Measurements from ENCODE around the gene SLC22A3. TPM values are rescaled to one million over a fixed set of nuclear protein-coding genes. Genes with fewer than 3 reads are reported as not detected.
"Not testable (repeated sequence)": the region's sequence is repeated elsewhere in the genome, so short reads cannot be mapped to it uniquely, and the experiment has no call there.

SLC22A3 gene
- total and polyA plus RNA-seq, 2 of the 4 experiments (the other 2 are of a cell fraction): not detected

GRCh38 chr6:160464744-160465143 is 116.6 kb downstream of the SLC22A3 start:
- ChIA-PET POLR2A (ENCODE audit: unreplicated experiment) (no interaction called here), CTCF (no interaction called here)
- H4K5ac ChIP-seq (ENCODE audit: low read depth, low read length): no peak overlapping the region
- no peak overlapping the region for H2BK120ac ChIP-seq (ENCODE audit: low read depth, low read length)
- H3K9me1 ChIP-seq (ENCODE audit: insufficient read depth, low read length): peaks cover 5% of the 10 kb centered on the region
- no CpG with 5 or more reads among the region's 3 CpGs for WGBS, 2 experiments (ENCODE audit: extremely low coverage in 2 of 2, insufficient read length in 1 of 2)
- H3K27me3 ChIP-seq (ENCODE audit: control insufficient read depth, insufficient read depth, low read length): no peaks in the 10 kb centered on the region
- H2AK5ac ChIP-seq (ENCODE audit: low read depth, low read length): no peak overlapping the region
- dilution Hi-C loops (cut with HindIII; ENCODE audit: low sequenced_read_pairs, unreplicated experiment): no loop called here
- H3K4me2 ChIP-seq (ENCODE audit: low read depth, low read length): no peak overlapping the region
- no peak overlapping the region for H3K23ac ChIP-seq (ENCODE audit: low read depth, low read length)
- H4K8ac ChIP-seq (ENCODE audit: low read depth in 2 of 2, low read length in 2 of 2): no peak overlapping the region
- no peak for DNase-seq
- H3K9ac ChIP-seq (ENCODE audit: low read depth, low read length): no peak overlapping the region
- no peak overlapping the region for H2AK9ac ChIP-seq (replicated peaks; ENCODE audit: low read depth, low read length, poor library complexity)
- H3K4ac ChIP-seq (ENCODE audit: low read depth, low read length): no peak overlapping the region
- no TSS peak for BruUV-seq (replicated peaks)
- no peak overlapping the region for H3K56ac ChIP-seq (ENCODE audit: extremely low read depth, insufficient read depth, low read length)
- no peaks in the 10 kb centered on the region for H3K79me1 ChIP-seq (ENCODE audit: low read depth in 1 of 2, low read length in 2 of 2)
- in situ Hi-C loops (cut with MboI; ENCODE audit: low sequenced_read_pairs): loop anchor here (25.0 kb wide), 1 partner anchor 602 kb away; no protein-coding TSS in a partner anchor
- H4K91ac ChIP-seq (ENCODE audit: insufficient read depth, low read depth, low read length): no peak overlapping the region
- no peak overlapping the region for H2AFZ ChIP-seq (replicated peaks; ENCODE audit: low read length, poor library complexity)
- H3K4me3 ChIP-seq (ENCODE audit: insufficient read depth, low read depth, low read length): no peak overlapping the region
- no peak overlapping the region for H2BK20ac ChIP-seq (ENCODE audit: low read depth, low read length)
- no peaks in the 10 kb centered on the region for H3K36me3 ChIP-seq (ENCODE audit: control insufficient read depth, insufficient read depth, low read length)
- no peak for TF ChIP-seq POLR2A (IDR thresholded peaks at IDR 0.05; ENCODE audit: low read depth, low read length)
- H3K9me3 ChIP-seq (ENCODE audit: control insufficient read depth, insufficient read depth, low read length): no peaks in the 10 kb centered on the region
- no peak overlapping the region for H3K14ac ChIP-seq (replicated peaks; ENCODE audit: low read depth, low read length)
- no peak for ATAC-seq (ENCODE audit: low read depth)
- no peaks in the 10 kb centered on the region for H4K20me1 ChIP-seq (ENCODE audit: insufficient read depth, low read length)
- no peak overlapping the region for H2BK15ac ChIP-seq (ENCODE audit: low read depth, low read length)
- H2BK5ac ChIP-seq (ENCODE audit: low read depth, low read length, poor library complexity, severe bottlenecking): no peak overlapping the region
- peaks cover 5% of the 10 kb centered on the region for H3K4me1 ChIP-seq (ENCODE audit: control insufficient read depth, insufficient read depth, low read length)
- no peak overlapping the region for H3K27ac ChIP-seq (ENCODE audit: insufficient read depth, low read length)
- no peak overlapping the region for H3K18ac ChIP-seq (ENCODE audit: low read depth, low read length)
- intact Hi-C loops (cut with micrococcal nuclease): no loop called here

- ATAC-seq (ENCODE audit: low read depth); H2AFZ ChIP-seq (replicated peaks; ENCODE audit: low read length, poor library complexity); H3K9ac ChIP-seq (ENCODE audit: low read depth, low read length); POLR2A ChIA-PET (ENCODE audit: unreplicated experiment); H3K9me1 ChIP-seq (ENCODE audit: insufficient read depth, low read length); H2BK15ac ChIP-seq (ENCODE audit: low read depth, low read length); H3K79me1 ChIP-seq (ENCODE audit: low read depth in 1 of 2, low read length in 2 of 2); H3K14ac ChIP-seq (replicated peaks; ENCODE audit: low read depth, low read length); H3K4me2 ChIP-seq (ENCODE audit: low read depth, low read length); H3K4me1 ChIP-seq (ENCODE audit: control insufficient read depth, insufficient read depth, low read length); H4K8ac ChIP-seq (ENCODE audit: low read depth in 2 of 2, low read length in 2 of 2); H3K9me3 ChIP-seq (ENCODE audit: control insufficient read depth, insufficient read depth, low read length); H2AK9ac ChIP-seq (replicated peaks; ENCODE audit: low read depth, low read length, poor library complexity); H2AK5ac ChIP-seq (ENCODE audit: low read depth, low read length); CTCF ChIA-PET; H4K5ac ChIP-seq (ENCODE audit: low read depth, low read length); H3K4me3 ChIP-seq (ENCODE audit: insufficient read depth, low read depth, low read length); H4K20me1 ChIP-seq (ENCODE audit: insufficient read depth, low read length); H3K56ac ChIP-seq (ENCODE audit: extremely low read depth, insufficient read depth, low read length); H3K23ac ChIP-seq (ENCODE audit: low read depth, low read length); H3K27ac ChIP-seq (ENCODE audit: insufficient read depth, low read length); H3K4ac ChIP-seq (ENCODE audit: low read depth, low read length); H3K18ac ChIP-seq (ENCODE audit: low read depth, low read length); H2BK120ac ChIP-seq (ENCODE audit: low read depth, low read length); H3K27me3 ChIP-seq (ENCODE audit: control insufficient read depth, insufficient read depth, low read length); dilution Hi-C loops (cut with HindIII; ENCODE audit: low sequenced_read_pairs, unreplicated experiment); DNase-seq; H3K36me3 ChIP-seq (ENCODE audit: control insufficient read depth, insufficient read depth, low read length); H2BK20ac ChIP-seq (ENCODE audit: low read depth, low read length); intact Hi-C loops (cut with micrococcal nuclease); H2BK5ac ChIP-seq (ENCODE audit: low read depth, low read length, poor library complexity, severe bottlenecking); H4K91ac ChIP-seq (ENCODE audit: insufficient read depth, low read depth, low read length); BruUV-seq (replicated peaks): not testable (repeated sequence)
- in situ Hi-C loops (cut with MboI; ENCODE audit: low sequenced_read_pairs): loop anchor here (25.0 kb wide), 1 partner anchor 605 kb away; no protein-coding TSS in a partner anchor
- 67% methylated on average over 7 of the region's 14 CpGs; no CpG with 5 or more reads in 1 of the 2 experiments for WGBS, 2 experiments (ENCODE audit: extremely low coverage in 2 of 2, insufficient read length in 1 of 2)
These were observed 119.2 kb downstream of the SLC22A3 start for GRCh38 chr6:160467261-160467871.
